Measurements from ENCODE around the gene C19orf44. TPM values are rescaled to one million over a fixed set of nuclear protein-coding genes. Genes with fewer than 3 reads are reported as not detected.
"Not testable (repeated sequence)": the region's sequence is repeated elsewhere in the genome, so short reads cannot be mapped to it uniquely, and the experiment has no call there.

C19orf44 gene
- total RNA-seq, 1 donor from 2014 or later = 3.4 TPM

GRCh38 chr19:16466802-16467427, 29.3 kb upstream of the C19orf44 start:
- intact Hi-C loops (cut with micrococcal nuclease) = not testable (repeated sequence)

DNA sequence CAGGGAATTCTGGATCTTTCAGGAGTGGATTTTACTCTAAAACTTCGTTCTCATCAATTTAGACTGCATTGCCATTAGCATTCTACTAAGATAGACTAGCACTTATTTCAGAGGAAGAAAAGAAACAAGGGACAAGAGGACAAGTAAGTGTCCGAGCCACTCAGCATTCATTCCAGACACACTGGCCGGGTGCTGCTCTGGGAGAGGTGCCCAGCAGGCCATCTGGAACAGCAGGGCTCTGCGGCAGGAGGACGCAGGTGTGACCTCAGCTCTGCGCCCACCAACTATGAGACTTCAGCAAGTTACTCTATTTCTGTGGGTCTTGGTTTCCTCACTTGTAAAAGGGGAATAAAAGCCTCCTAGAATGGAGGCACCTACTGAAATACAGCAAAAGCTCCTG, 28.6 kb upstream of the C19orf44 start:
- intact Hi-C loops (cut with micrococcal nuclease) = no loop called here

DNA sequence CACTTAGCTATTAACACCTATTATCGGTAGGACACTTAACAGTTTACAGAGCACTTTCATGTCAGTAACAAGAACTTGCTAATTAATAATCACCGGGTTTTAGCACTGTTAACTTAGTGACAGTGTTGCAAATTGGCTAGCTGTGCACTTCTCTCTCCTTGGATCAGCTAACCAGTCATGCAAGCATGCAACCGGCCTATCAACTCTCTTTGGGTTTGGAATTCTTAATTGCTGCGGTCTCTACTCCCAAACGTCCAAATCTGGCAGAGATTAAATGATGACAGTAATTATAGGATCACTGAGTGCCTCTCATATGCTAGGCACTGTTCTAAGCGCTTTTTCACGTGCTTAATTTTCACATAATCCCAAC, 25.7 kb upstream of the C19orf44 start:
- intact Hi-C loops (cut with micrococcal nuclease) = loop anchor here (5.0 kb wide), 4 partner anchors 143 to 607 kb away; partner anchors contain the start of genes AP1M1, HAUS8 and MYO9B

DNA sequence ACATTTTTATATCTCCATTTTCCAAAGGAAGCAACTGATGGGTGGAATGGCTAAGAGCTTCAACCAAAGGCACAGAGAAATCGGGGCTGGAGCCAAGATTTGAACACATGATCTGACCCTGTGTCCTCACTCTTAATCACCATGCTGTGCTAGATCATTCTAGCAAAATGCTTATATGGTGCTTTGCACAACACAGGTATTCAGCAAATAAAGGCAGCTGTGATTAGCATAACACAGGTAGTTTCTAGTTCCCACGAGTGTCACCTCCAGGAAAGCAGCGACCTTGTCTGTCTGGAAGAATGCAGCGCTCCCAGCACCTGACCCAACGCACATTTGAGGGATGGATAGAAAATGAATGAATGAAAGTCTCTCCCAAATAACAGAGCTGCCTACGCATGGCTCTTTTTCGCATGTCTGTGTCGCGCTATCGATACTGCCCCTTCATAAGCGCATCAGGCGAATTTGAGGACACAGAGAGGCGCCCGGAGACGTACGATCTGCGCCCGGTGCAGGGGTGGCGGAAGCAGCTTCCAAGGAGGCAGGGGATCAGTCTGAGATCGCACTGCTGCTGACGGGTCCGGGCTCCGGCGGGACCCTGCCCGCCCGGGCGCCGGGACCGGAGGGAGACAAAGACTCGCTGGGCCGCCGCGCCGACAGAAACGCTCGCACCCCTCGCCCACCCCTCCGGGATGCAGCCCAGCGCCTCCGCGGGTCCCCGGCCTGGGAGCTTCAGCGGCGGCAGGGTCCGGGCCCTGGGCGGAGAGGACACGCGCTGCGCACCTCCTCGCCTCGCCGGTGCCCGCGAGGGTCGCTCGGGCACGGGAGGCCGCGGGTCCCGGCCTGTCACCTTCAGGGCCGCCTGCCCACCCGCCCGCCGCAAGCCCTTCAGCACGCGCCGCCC, 25.0 kb upstream of the C19orf44 start:
- intact Hi-C loops (cut with micrococcal nuclease) = loop anchor here (5.0 kb wide), 4 partner anchors 144 to 606 kb away; partner anchors contain the start of genes AP1M1, HAUS8 and MYO9B

DNA sequence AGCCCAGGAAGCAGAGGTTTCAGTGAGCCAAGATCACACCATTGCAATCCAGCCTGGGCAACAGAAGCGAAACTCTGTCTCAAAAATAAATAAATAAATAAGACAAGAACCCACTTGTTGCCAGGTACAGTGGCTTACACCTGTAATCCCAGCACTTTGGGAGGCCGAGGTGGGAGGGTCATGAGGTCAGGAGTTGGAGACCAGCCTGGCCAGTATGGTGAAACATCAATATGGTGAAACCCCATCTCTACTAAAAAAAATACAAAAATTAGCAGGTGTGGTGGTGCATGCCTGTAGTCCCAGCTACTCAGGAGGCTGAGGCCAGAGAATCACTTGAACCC, 23.7 kb upstream of the C19orf44 start:
- intact Hi-C loops (cut with micrococcal nuclease) = loop anchor here (1.0 to 5.0 kb wide), 10 partner anchors 24 to 605 kb away; partner anchors contain the start of genes AP1M1, C19orf44, CALR3 and CHERP

DNA sequence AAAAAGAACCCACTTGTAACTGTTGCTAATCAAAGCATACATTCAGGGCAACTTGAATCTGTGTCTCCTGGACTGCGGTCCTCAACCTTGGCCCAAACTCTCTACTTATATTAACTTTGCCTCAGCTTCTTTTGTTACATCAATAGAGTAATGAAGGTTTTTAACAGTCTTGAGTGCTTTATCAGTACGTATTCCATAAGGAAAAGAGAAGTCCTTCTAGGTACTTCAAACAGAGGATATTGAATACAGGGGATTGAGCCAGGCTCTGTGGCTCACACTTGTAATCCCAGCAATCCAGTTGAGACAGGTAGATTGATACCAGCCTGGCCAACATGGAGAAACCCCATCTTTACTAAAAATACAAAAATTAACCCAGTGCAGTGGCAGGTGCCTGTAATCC, 23.2 kb upstream of the C19orf44 start:
- intact Hi-C loops (cut with micrococcal nuclease) = loop anchor here (1.0 to 5.0 kb wide), 10 partner anchors 23 to 604 kb away; partner anchors contain the start of genes AP1M1, C19orf44, CALR3 and CHERP

- intact Hi-C loops (cut with micrococcal nuclease) = loop anchor here (5.0 kb wide), 4 partner anchors 147 to 603 kb away; partner anchors contain the start of genes AP1M1, HAUS8 and MYO9B
Observed at GRCh38 chr19:16473875-16474392, 22.3 kb upstream of the C19orf44 start.

GRCh38 chr19:16476401-16476800, 19.8 kb upstream of the C19orf44 start:
- intact Hi-C loops (cut with micrococcal nuclease) = no loop called here

GRCh38 chr19:16477311-16477710, 18.9 kb upstream of the C19orf44 start:
- intact Hi-C loops (cut with micrococcal nuclease) = no loop called here

GRCh38 chr19:16482745-16483144, 13.4 kb upstream of the C19orf44 start:
- intact Hi-C loops (cut with micrococcal nuclease) = no loop called here

GRCh38 chr19:16486476-16486875, 9.7 kb upstream of the C19orf44 start:
- intact Hi-C loops (cut with micrococcal nuclease) = not testable (repeated sequence)

GRCh38 chr19:16496613-16496983, 404 bp downstream of the C19orf44 start:
- intact Hi-C loops (cut with micrococcal nuclease) = loop anchor here (1.0 to 10.0 kb wide), 12 partner anchors 24 to 908 kb away; partner anchors contain the start of genes AP1M1, BST2, CHERP and MED26

GRCh38 chr19:16497042-16497441, 848 bp downstream of the C19orf44 start:
- intact Hi-C loops (cut with micrococcal nuclease) = loop anchor here (10.0 kb wide), 1 partner anchor 908 kb away; the partner anchor contains the start of gene BST2

DNA sequence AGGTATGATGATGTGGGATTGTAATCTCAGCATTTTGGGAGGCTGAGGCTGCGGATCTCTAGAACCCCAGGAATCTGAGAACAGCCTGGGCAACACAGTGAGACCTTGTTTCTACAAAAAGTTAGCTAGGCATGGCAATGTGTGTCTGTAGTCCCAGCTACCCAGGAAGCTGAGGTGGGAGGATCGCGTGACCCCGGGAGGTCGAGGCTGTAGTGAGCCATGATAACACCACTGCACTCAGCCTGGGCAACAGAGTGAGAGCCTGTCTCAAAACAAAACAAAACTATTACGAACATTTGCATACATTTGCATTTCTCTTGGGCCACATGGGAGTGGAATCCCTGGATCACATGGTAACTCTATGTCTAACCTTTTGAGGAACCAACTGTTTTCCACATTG, 1.6 kb downstream of the C19orf44 start:
- intact Hi-C loops (cut with micrococcal nuclease) = loop anchor here (10.0 kb wide), 1 partner anchor 907 kb away; the partner anchor contains the start of gene BST2

DNA sequence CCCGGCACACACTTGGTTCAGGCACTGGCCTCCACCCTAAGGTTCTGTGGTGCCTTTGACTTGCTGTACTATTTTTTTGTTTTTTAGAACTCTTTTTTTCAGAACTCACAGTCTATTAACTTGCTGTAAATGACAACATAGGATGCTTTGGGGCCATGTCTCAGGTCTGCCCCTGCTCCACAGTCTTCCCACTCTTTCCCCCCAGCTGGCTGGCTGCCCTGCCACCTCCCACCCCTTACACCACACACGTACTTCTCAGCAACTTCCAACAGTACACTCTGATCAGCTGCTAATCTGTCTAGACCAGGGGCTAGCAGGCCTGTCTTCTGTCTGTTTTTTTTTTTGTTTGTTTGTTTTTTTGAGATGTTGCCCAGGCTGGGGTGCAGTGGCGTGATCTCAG, 8.1 kb downstream of the C19orf44 start:
- intact Hi-C loops (cut with micrococcal nuclease) = no loop called here

DNA sequence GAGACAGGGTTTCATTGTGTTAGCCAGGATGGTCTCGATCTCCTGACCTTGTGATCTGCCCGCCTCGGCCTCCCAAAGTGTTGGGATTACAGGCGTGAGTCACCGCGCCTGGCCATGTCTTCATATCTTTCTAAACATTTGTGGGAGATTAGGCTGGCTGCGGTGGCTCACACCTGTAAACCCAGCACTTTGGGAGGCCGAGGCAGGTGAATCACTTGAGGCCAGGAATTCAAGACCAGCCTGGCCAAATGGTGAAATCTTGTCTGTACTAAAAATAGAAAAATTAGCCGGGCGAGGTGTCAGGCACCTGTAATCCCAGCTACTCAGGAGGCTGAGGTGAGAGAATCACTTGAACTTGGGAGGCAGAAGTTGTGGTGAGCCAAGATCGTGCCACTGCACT, 10.0 kb downstream of the C19orf44 start:
- intact Hi-C loops (cut with micrococcal nuclease) = not testable (repeated sequence)

DNA sequence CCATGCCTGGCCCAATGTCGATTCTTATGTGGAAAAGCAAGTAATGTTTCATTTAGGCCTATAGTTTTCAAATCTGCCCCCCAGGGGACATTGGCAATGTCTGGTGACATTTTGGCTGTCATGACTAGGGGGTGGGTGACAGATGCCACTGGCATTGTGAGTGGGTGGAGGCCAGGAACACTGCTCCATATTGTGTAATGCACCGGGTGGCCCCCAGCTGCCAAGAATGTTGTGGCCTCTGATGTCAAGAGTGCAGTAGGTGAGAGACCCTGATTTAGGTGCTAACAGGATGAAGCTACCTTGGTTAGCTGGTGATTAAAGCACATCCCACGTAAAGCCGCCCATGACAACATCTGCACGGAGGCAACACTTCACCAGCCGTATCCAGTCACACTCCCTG, 10.8 kb downstream of the C19orf44 start:
- intact Hi-C loops (cut with micrococcal nuclease) = no loop called here

DNA sequence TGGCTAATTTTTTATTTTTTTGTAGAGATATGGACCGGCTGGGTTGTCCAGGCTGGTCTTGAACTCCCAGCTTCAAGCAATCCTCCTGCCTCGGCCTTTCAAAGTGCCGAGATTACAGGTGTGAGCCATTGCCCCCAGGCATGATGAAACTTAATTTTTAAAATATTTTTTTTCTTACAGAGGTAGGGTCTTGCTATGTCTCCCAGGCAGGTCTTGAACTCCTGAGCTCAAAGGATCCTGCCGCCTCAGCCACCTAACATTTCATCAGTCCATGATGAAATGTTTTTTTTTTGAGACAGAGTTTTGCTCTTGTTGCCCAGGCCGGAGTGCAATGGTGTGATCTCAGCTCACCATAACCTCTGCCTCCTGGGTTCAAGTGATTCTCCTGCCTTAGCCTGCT, 12.4 kb downstream of the C19orf44 start:
- intact Hi-C loops (cut with micrococcal nuclease) = no loop called here

GRCh38 chr19:16509141-16510061, 13.2 kb downstream of the C19orf44 start:
- intact Hi-C loops (cut with micrococcal nuclease) = no loop called here

- intact Hi-C loops (cut with micrococcal nuclease) = not testable (repeated sequence)
Observed at GRCh38 chr19:16512611-16513010, 16.4 kb downstream of the C19orf44 start.

Measured in T-helper 1 cell treated with Interleukin-12 subunit alpha and Interleukin-12 subunit beta and Interleukin-4 antibody, amounts not matched to agents 30 ng/mL and 1 ng/mL, for 36 hours (primary cell).